ENCODE data around the gene RGMB. TPM values are rescaled to one million over a fixed set of nuclear protein-coding genes. Genes with fewer than 3 reads are reported as not detected.

RGMB gene, protein sequence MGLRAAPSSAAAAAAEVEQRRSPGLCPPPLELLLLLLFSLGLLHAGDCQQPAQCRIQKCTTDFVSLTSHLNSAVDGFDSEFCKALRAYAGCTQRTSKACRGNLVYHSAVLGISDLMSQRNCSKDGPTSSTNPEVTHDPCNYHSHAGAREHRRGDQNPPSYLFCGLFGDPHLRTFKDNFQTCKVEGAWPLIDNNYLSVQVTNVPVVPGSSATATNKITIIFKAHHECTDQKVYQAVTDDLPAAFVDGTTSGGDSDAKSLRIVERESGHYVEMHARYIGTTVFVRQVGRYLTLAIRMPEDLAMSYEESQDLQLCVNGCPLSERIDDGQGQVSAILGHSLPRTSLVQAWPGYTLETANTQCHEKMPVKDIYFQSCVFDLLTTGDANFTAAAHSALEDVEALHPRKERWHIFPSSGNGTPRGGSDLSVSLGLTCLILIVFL
- total RNA-seq (2022; extraction: Qiagen RNA extraction; ENCODE audit: low read depth): 8.5 to 9.9 TPM (median 9.0 TPM) in 5 replicates

DNA sequence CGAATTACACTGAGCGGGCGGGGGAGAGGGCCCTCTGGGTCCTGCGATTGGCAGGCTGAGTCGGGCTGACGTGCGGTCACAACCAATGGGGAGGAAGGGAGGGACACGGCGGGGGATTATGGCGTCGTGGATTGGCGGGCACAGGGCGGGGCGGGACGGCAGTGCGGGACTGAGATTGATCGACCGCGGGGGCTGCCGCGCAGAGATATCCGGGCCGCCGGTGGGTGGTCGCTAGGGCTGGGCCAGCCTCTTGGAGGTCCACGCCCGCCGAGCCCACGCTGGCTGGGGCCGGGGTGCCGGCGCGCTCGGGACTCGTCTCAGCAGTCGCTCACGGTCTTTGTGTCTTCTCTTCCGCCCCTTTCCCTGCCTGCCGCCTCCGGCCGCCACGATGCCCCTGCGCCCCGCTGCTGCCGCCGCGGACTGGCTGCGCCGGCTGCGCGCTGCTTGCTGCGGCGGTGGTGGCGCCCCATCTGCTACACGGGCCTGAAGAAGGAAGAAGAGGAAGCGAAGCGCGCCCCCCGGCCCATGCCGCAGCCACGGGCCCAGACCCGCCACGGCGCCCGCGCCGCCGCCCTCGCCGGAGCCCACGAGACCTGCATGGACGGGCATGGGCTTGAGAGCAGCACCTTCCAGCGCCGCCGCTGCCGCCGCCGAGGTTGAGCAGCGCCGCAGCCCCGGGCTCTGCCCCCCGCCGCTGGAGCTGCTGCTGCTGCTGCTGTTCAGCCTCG, at the start of gene RGMB:
RGMB (plus strand) TSS at position 200 of the 728 bp plus-strand sequence; CDS start at position 608, 408 bp downstream.

Other genes with a start within 250 kb of the RGMB start
- 27.6 to 34.1 TPM (median 30.8 TPM) in 5 replicates for gene CHD1, start 155.3 kb downstream of the RGMB start, total RNA-seq (2022; extraction: Qiagen RNA extraction; ENCODE audit: low read depth)

Data from A549 treated with DMSO at 1 μM for 4 hours (cell line).